H1 (cell line): ENCODE results near the gene KCNIP2. TPM values are rescaled to one million over a fixed set of nuclear protein-coding genes. Genes with fewer than 3 reads are reported as not detected.

ENCODE experiments used
- ASH2L ChIP-seq: fragments of 200-600, 300-600 bp; sonication (generic); IDR thresholded peaks from one replicate; pipeline ENCODE4 v1.7.1; 2017; ENCODE audit warnings: low read length
- ATF3 ChIP-seq: IDR thresholded peaks from 2 replicates; pipeline ENCODE4 v1.6.1; 2011; ENCODE audit warnings: low read depth, mild to moderate bottlenecking, low read length; ENCODE audit not compliant: insufficient read depth
- BACH1 ChIP-seq: IDR thresholded peaks from 2 replicates; pipeline ENCODE4 v1.6.1; 2012; ENCODE audit warnings: low read length, improper control_type of control experiment
- EGR1 ChIP-seq: IDR thresholded peaks from 2 replicates; pipeline ENCODE4 v1.6.1; 2011; ENCODE audit warnings: low read depth, low read length, borderline replicate concordance
- FOSL1 ChIP-seq: IDR thresholded peaks from 2 replicates; pipeline ENCODE4 v1.6.1; 2011; ENCODE audit warnings: mild to moderate bottlenecking, low read depth, low read length, moderate library complexity; ENCODE audit not compliant: insufficient read depth
- NRF1 ChIP-seq: IDR thresholded peaks from 2 replicates; pipeline ENCODE4 v1.6.1; 2011; ENCODE audit warnings: mild to moderate bottlenecking, low read depth, low read length, improper control_type of control experiment
- POLR2A ChIP-seq, 2 experiments: IDR thresholded peaks; 1 replicate in 1 of 2; 2 replicates in 1 of 2; pipeline ENCODE4 v1.6.1; 2011; ENCODE audit warnings: low read depth in 2 of 2, low read length in 2 of 2, mild to moderate bottlenecking in 2 of 2; ENCODE audit errors: control extremely low read depth in 1 of 2
- RAD21 ChIP-seq, 2 experiments: IDR thresholded peaks in 1 of 2; conservative IDR thresholded peaks in 1 of 2; 2 replicates each; pipeline ENCODE4 v1.6.1; 2011; ENCODE audit warnings: low read depth in 2 of 2, low read length in 2 of 2, improper control_type of control experiment in 1 of 2, inconsistent platforms in 1 of 2, mild to moderate bottlenecking in 1 of 2, moderate library complexity in 1 of 2
- RBBP5 ChIP-seq: IDR thresholded peaks from 2 replicates; pipeline ENCODE4 v1.7.1; 2012; ENCODE audit warnings: low read depth, mild to moderate bottlenecking, inconsistent platforms, low read length, moderate library complexity, borderline replicate concordance
- RNF2 ChIP-seq: fragments of 200-900, 300-1000 bp; sonication (generic); IDR thresholded peaks from 2 replicates; pipeline ENCODE4 v1.7.1; 2016; ENCODE audit warnings: borderline replicate concordance, low read depth, mild to moderate bottlenecking, antibody characterized with exemption, low read length; ENCODE audit not compliant: poor library complexity, severe bottlenecking; ENCODE audit errors: missing control alignments
- RXRA ChIP-seq: IDR thresholded peaks from 2 replicates; pipeline ENCODE4 v1.6.1; 2011; ENCODE audit warnings: low read depth, mild to moderate bottlenecking, low read length, moderate library complexity; ENCODE audit not compliant: insufficient read depth
- SIRT6 ChIP-seq: IDR thresholded peaks from one replicate; pipeline ENCODE4 v1.7.1; 2012; ENCODE audit warnings: low read length, inconsistent platforms
- SRF ChIP-seq: IDR thresholded peaks from 2 replicates; pipeline ENCODE4 v1.6.1; 2011; ENCODE audit warnings: mild to moderate bottlenecking, low read depth, low read length, moderate library complexity
- TAF7 ChIP-seq: optimal IDR thresholded peaks from 2 replicates; pipeline ENCODE3; 2011; ENCODE audit warnings: low read depth, mild to moderate bottlenecking, inconsistent platforms, low read length, moderate library complexity, borderline replicate concordance
- polyA plus RNA-seq, 7 experiments: library from polyadenylated mRNA; depleted of rRNA in 3 of 7; stranded (reverse) in 5 of 7; unstranded in 2 of 7; fragments of >200 nt in 5 of 7; fragments of 200-250 nt in 2 of 7; gene quantifications; 1 replicate in 5 of 7; 2 replicates in 1 of 7; 4 replicates in 1 of 7; pipeline versions ENCODE4 v1.2.1 to v1.2.3, GENCODE V29; 2011 to 2013; ENCODE audit warnings: missing spikeins in 2 of 7, mixed read lengths in 2 of 7
- total RNA-seq: library from RNA; stranded (reverse); fragmentation: NEBNext Ultra II Directional; extraction: Animal tissue kit (Norgen Biotek cat#: 25700); gene quantifications from 2 replicates; pipeline ENCODE4 v1.2.1, GENCODE V29; 2021
- TF ChIP-seq, protein P1 (sequence below): IDR thresholded peaks from 2 replicates; pipeline ENCODE4 v1.6.1; 2012; ENCODE audit warnings: inconsistent platforms
- TF ChIP-seq, protein P2 (sequence below), 3 experiments: IDR thresholded peaks; 1 replicate in 2 of 3; 2 replicates in 1 of 3; pipeline versions ENCODE4 v1.5.1 to v1.6.1; 2011; ENCODE audit warnings: low read length in 3 of 3, mild to moderate bottlenecking in 3 of 3, inconsistent platforms in 2 of 3, low read depth in 1 of 3, moderate library complexity in 1 of 3; ENCODE audit not compliant: insufficient read depth in 1 of 3; ENCODE audit errors: control extremely low read depth in 1 of 3

The KCNIP2 gene
- total and polyA plus RNA-seq, 2 of the 8 experiments (the other 6 are each of a cell fraction or from before 2014, with no cell fraction given): 2.7 to 6.0 TPM

GRCh38 chr10:101840741-101841453 lies 2.7 kb downstream of the KCNIP2 start (continued):
- TF ChIP-seq TAF7: peak; percentile 13
- TF ChIP-seq SIRT6: no peak
- TF ChIP-seq RAD21 (IDR thresholded peaks at IDR 0.05 in 1 of 2, conservative IDR thresholded peaks at IDR 0.05 in 1 of 2; ENCODE audit: low read depth in 2 of 2, low read length in 2 of 2): peak; percentile 91 to 93
- TF ChIP-seq, protein P1, sequence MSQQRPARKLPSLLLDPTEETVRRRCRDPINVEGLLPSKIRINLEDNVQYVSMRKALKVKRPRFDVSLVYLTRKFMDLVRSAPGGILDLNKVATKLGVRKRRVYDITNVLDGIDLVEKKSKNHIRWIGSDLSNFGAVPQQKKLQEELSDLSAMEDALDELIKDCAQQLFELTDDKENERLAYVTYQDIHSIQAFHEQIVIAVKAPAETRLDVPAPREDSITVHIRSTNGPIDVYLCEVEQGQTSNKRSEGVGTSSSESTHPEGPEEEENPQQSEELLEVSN: no peak; the same call in 1 of the 2 replicates
- TF ChIP-seq SRF: no peak
- TF ChIP-seq RXRA: no peak
- TF ChIP-seq ATF3: no peak
- TF ChIP-seq BACH1: no peak
- no peak for TF ChIP-seq ASH2L
- TF ChIP-seq RBBP5: no peak; the same call in 1 of the 2 replicates
- TF ChIP-seq EGR1: no peak
- no peak for TF ChIP-seq NRF1
- no peak for TF ChIP-seq FOSL1
- no peak for TF ChIP-seq RNF2
- TF ChIP-seq, protein P2, sequence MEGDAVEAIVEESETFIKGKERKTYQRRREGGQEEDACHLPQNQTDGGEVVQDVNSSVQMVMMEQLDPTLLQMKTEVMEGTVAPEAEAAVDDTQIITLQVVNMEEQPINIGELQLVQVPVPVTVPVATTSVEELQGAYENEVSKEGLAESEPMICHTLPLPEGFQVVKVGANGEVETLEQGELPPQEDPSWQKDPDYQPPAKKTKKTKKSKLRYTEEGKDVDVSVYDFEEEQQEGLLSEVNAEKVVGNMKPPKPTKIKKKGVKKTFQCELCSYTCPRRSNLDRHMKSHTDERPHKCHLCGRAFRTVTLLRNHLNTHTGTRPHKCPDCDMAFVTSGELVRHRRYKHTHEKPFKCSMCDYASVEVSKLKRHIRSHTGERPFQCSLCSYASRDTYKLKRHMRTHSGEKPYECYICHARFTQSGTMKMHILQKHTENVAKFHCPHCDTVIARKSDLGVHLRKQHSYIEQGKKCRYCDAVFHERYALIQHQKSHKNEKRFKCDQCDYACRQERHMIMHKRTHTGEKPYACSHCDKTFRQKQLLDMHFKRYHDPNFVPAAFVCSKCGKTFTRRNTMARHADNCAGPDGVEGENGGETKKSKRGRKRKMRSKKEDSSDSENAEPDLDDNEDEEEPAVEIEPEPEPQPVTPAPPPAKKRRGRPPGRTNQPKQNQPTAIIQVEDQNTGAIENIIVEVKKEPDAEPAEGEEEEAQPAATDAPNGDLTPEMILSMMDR (IDR thresholded peaks at IDR 0.05; ENCODE audit: control extremely low read depth in 1 of 3, insufficient read depth in 1 of 3, low read depth in 1 of 3, low read length in 3 of 3): peak; percentile 97 to 99 (median 98)
- TF ChIP-seq POLR2A (IDR thresholded peaks at IDR 0.05; ENCODE audit: control extremely low read depth in 1 of 2, low read depth in 2 of 2, low read length in 2 of 2): no peak
